Endothelial cell of umbilical vein (primary cell): Measurements from ENCODE around the gene ZDHHC14. TPM values are rescaled to one million over a fixed set of nuclear protein-coding genes. Genes with fewer than 3 reads are reported as not detected.

Experiments used
- BruUV-seq: library from RNA; stranded (reverse); fragments of 400-500 nt; replicated peaks from 2 replicates; lab custom pipeline; 2021; lab: Mats Ljungman, UMichigan
- CTCF ChIA-PET: fragments of 300-600, 350-600 bp; sonication (Branson Sonifier 250); formaldehyde crosslinking; loops from one replicate; lab custom pipeline; 2021; ENCODE audit warnings: antibody characterized with exemption, inconsistent platforms; lab: Charles Lee
- POLR2A ChIA-PET: fragments of 300-600, 350-600 bp; sonication (Branson Sonifier 250); formaldehyde crosslinking; loops from one replicate; lab custom pipeline; 2021; ENCODE audit warnings: antibody characterized with exemption, inconsistent platforms; lab: Charles Lee
- DNase-seq: peaks from one replicate; pipeline ENCODE4 v3.0.0-alpha.2; 2011; ENCODE audit warnings: low read depth, low spot score
- FAIRE-seq: peaks from 2 replicates; lab custom pipeline; 2011; peaks lifted over from hg19 to GRCh38; lab: Jason Lieb, UNC
- H2AFZ ChIP-seq: 2 replicates; pipeline ENCODE4 v1.6.0; 2012; ENCODE audit warnings: low read depth, low read length, control low read depth, inconsistent platforms
- H3K27ac ChIP-seq: 2 replicates; pipeline ENCODE4 v1.5.1; 2011; ENCODE audit warnings: low read depth, mild to moderate bottlenecking, control low read depth, low read length, moderate library complexity; ENCODE audit not compliant: insufficient read depth
- H3K27me3 ChIP-seq, 2 experiments: 2 replicates each; pipeline versions ENCODE4 v1.6.0 to v1.6.1; 2011; ENCODE audit warnings: low read length in 2 of 2, mixed read lengths in 1 of 2; ENCODE audit not compliant: control insufficient read depth in 2 of 2, insufficient read depth in 2 of 2
- H3K36me3 ChIP-seq, 2 experiments: 2 replicates in 1 of 2; 3 replicates in 1 of 2; pipeline ENCODE4 v1.5.1; 2011; ENCODE audit warnings: low read length in 2 of 2, mild to moderate bottlenecking in 1 of 2, moderate library complexity in 1 of 2; ENCODE audit not compliant: control insufficient read depth in 2 of 2, insufficient read depth in 2 of 2; ENCODE audit errors: extremely low read depth in 1 of 2
- H3K4me1 ChIP-seq: 3 replicates; pipeline ENCODE4 v1.5.1; 2011; ENCODE audit warnings: mild to moderate bottlenecking, low read length; ENCODE audit not compliant: control insufficient read depth, insufficient read depth; ENCODE audit errors: extremely low read depth
- H3K4me2 ChIP-seq: 2 replicates; pipeline ENCODE4 v1.6.1; 2011; ENCODE audit warnings: low read length, control low read depth, mixed read lengths; ENCODE audit not compliant: insufficient read depth
- H3K4me3 ChIP-seq, 3 experiments: fragments of 200-600 bp in 1 of 3; sonication (generic), shearing (Covaris generic) in 1 of 3; replicated peaks in 1 of 3; 2 replicates each; pipeline ENCODE4 v1.5.1; 2011 to 2016; ENCODE audit warnings: control low read depth in 3 of 3, low read length in 3 of 3, mild to moderate bottlenecking in 2 of 3, inconsistent platforms in 1 of 3, low read depth in 1 of 3, moderate library complexity in 1 of 3; ENCODE audit not compliant: insufficient read depth in 1 of 3
- H3K79me2 ChIP-seq: 2 replicates; pipeline ENCODE4 v1.6.0; 2012; ENCODE audit warnings: low read length, inconsistent platforms; ENCODE audit not compliant: control insufficient read depth, insufficient read depth
- H3K9ac ChIP-seq: replicated peaks from 2 replicates; pipeline ENCODE3; 2011; ENCODE audit warnings: low read length, control low read depth; ENCODE audit not compliant: insufficient read depth; ENCODE audit errors: extremely low read depth
- H3K9me1 ChIP-seq: replicated peaks from 3 replicates; pipeline ENCODE4 v1.6.0; 2011; ENCODE audit warnings: mild to moderate bottlenecking, low read length; ENCODE audit not compliant: control insufficient read depth, insufficient read depth; ENCODE audit errors: extremely low read depth
- H3K9me3 ChIP-seq: replicated peaks from 2 replicates; pipeline ENCODE4 v1.5.1; 2012; ENCODE audit warnings: low read length, inconsistent platforms; ENCODE audit not compliant: control insufficient read depth, insufficient read depth
- H4K20me1 ChIP-seq: replicated peaks from 2 replicates; pipeline ENCODE3; 2011; ENCODE audit warnings: mild to moderate bottlenecking, low read length; ENCODE audit not compliant: control insufficient read depth, insufficient read depth; ENCODE audit errors: extremely low read depth
- CTCF ChIP-seq, 2 donors: IDR thresholded peaks; 1 replicate in 1 of 2; 2 replicates in 1 of 2; pipeline ENCODE4 v1.5.1; 2011; ENCODE audit warnings: low read length in 2 of 2, mild to moderate bottlenecking in 2 of 2, moderate library complexity in 2 of 2, control low read depth in 1 of 2, inconsistent platforms in 1 of 2, low read depth in 1 of 2; ENCODE audit not compliant: insufficient read depth in 1 of 2; ENCODE audit errors: extremely low read depth in 1 of 2
- EZH2 ChIP-seq: IDR thresholded peaks from 2 replicates; pipeline ENCODE4 v1.6.1; 2012; ENCODE audit warnings: borderline replicate concordance, low read depth, mild to moderate bottlenecking, moderate library complexity, low read length, inconsistent platforms; ENCODE audit not compliant: severe bottlenecking
- FOS ChIP-seq: IDR thresholded peaks from 2 replicates; pipeline ENCODE4 v1.6.1; 2011; ENCODE audit warnings: mild to moderate bottlenecking, low read length, moderate library complexity, borderline replicate concordance; ENCODE audit not compliant: insufficient read depth
- GATA2 ChIP-seq: IDR thresholded peaks from 2 replicates; pipeline ENCODE4 v1.7.0; 2011; ENCODE audit warnings: low read depth, mild to moderate bottlenecking, moderate library complexity, mixed read lengths, low read length; ENCODE audit not compliant: insufficient read length, insufficient read depth
- JUN ChIP-seq: IDR thresholded peaks from 2 replicates; pipeline ENCODE4 v1.6.1; 2011; ENCODE audit warnings: borderline replicate concordance, low read depth; ENCODE audit not compliant: insufficient read length, insufficient read depth
- MAX ChIP-seq: IDR thresholded peaks from 2 replicates; pipeline ENCODE4 v1.6.1; 2011; ENCODE audit not compliant: insufficient read depth, insufficient read length
- MYC ChIP-seq: IDR thresholded peaks from one replicate; pipeline ENCODE4 v1.6.1; 2011; ENCODE audit warnings: mild to moderate bottlenecking, low read depth, low read length
- POLR2A ChIP-seq: IDR thresholded peaks from 2 replicates; pipeline ENCODE4 v1.6.1; 2012; ENCODE audit warnings: low read depth, mild to moderate bottlenecking, control low read depth, low read length
- POLR2AphosphoS5 ChIP-seq: IDR thresholded peaks from 2 replicates; pipeline ENCODE4 v1.6.1; 2012; ENCODE audit warnings: low read depth, mild to moderate bottlenecking, control low read depth, low read length, moderate library complexity; ENCODE audit not compliant: insufficient read depth
- dilution Hi-C: fragments of 300-500 bp; cut with MboI; formaldehyde crosslinking; loops from one replicate; pipeline ENCODE4 v1.15.0; 2019; ENCODE audit warnings: low sequenced_read_pairs; ENCODE audit not compliant: extremely low pct_ligation_motif_present
- intact Hi-C: fragments of 100-400 bp; cut with micrococcal nuclease; formaldehyde crosslinking; loops from one replicate; pipeline ENCODE4 v1.10.0; 2022
- polyA plus RNA-seq, 4 experiments: library from polyadenylated mRNA; depleted of rRNA in 3 of 4; stranded (reverse) in 3 of 4; unstranded in 1 of 4; fragments of >200 nt; gene quantifications; 2 replicates each; pipeline versions ENCODE4 v1.2.1 to v1.2.3, GENCODE V29; 2011 to 2012; ENCODE audit warnings: missing spikeins in 1 of 4
- total RNA-seq: library from RNA; stranded (reverse); gene quantifications from 2 replicates; pipeline ENCODE4 v1.2.3, GENCODE V29; 2021

Gene ZDHHC14
- total and polyA plus RNA-seq, 2 donors (not counting 3 experiments of a cell fraction or from before 2014, with no cell fraction given), result 23.0 to 25.6 TPM

- Histone ChIP-seq H3K36me3 (no peaks in the 10 kb centered on the region), H3K4me2 (no peak overlapping the region), H4K20me1 (no peaks in the 10 kb centered on the region), H3K9me3 (no peaks in the 10 kb centered on the region), H3K4me3 (no peak overlapping the region), H3K9me1 (no peaks in the 10 kb centered on the region), H3K27ac (no peak overlapping the region), H3K4me1 (peaks cover 19% of the 10 kb centered on the region), H2AFZ (no peak overlapping the region), H3K9ac (no peak overlapping the region), H3K27me3 (no peaks in the 10 kb centered on the region), H3K79me2 (no peaks in the 10 kb centered on the region)
- ChIA-PET POLR2A (no interaction called here), CTCF (interaction anchor here (1.0 to 1.2 kb wide), 2 partner anchors 31 to 66 kb away, joined by 3 read pairs; no protein-coding TSS in a partner anchor)
- intact Hi-C loops (loop anchor here (5.0 kb wide), 2 partner anchors 132 to 202 kb away; no protein-coding TSS in a partner anchor), dilution Hi-C loops (no loop called here)
- TF ChIP-seq JUN (no peak), POLR2A (no peak), GATA2 (no peak), EZH2 (no peak), FOS (no peak), POLR2AphosphoS5 (no peak), CTCF (IDR thresholded peaks at IDR 0.05; ENCODE audit: extremely low read depth in 1 of 2, insufficient read depth in 1 of 2, low read depth in 1 of 2, low read length in 2 of 2) (no peak), MAX (no peak), MYC (no peak)
- DNase-seq (no peak), FAIRE-seq (no peak)
- no TSS peak for BruUV-seq
These were observed 83.9 kb downstream of the ZDHHC14 start for GRCh38 chr6:157464653-157465535.
